DMS 273 treated with DMSO at 0.1 percent for 48 hours (cell line): Measurements from ENCODE around the gene SETDB2.

Source experiments
- DNase-seq: peaks from one replicate; lab custom pipeline; 2025; lab: John Stamatoyannopoulos, UW

Gene SETDB2

DNA sequence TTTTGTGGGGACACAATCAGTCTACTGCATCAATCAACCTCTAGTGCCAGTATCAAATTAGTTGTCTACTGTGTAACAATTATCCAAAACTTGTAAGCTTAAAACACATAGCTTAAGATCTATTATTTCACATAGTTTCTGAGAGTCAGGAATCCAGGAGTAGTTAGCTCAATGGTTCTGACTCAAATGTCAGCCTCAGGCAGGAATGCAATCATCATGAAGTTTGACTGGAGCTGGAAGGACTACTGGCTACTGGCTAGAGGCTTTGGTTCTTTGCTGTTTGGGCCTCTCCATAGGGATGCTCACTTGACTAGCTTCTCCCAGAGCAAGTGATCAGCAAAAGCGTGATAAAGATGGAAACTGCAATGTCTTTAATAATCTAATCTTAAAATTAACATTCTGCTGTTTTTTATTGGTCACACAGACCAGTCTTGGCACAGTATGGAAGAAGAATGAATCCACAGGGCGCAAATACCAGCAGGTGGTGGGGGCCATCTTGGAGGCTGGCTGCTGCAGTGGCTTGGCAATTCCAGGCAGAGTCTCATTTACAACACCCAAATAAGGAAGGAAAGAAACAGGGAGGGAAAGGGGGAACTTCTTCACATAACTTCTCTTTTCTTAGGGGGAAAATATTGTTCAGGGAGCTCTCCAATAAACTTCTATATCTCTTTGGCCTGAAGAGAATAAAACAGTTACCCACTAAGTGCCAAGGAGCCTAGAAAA, 15.9 kb upstream of the SETDB2 start:
- no peak for DNase-seq

DNA sequence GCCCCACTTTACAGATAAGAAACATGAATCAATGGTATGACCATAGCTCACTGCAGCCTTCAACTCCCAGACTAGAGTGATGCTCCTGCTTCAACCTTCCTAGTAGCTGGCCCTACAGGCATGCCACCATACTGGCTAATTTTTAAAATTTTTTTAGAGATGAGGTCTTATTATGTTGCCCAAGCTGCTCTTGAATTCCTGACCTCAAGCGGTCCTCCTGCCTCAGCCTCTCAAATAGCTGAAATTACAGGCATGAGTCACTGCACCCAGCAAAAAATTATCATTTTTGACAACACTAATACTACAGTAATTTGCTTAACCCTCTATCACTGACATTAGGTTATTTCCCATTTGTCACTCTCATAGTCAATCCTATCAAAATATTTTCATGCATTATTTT, 15.0 kb upstream of the SETDB2 start:
- DNase-seq = no peak

DNA sequence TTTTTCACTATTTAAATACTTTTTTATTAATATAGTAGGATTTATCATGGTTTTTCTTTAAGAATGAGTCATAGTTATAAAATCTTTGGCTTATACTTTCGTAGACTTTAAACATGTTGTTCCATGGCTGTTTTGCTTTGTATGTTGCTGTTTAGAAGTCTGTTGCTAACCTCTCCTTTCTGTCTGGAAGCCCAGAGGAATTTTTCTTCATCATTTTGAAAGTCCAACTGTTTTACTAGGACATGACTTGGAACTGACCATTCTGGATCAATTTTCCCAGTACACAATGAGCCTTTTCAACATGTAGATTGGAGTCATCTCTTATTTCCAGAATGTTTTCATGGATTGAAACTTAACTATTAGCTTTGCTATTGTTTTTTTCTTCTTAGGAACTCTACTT, 8.1 kb upstream of the SETDB2 start:
- DNase-seq = no peak

DNA sequence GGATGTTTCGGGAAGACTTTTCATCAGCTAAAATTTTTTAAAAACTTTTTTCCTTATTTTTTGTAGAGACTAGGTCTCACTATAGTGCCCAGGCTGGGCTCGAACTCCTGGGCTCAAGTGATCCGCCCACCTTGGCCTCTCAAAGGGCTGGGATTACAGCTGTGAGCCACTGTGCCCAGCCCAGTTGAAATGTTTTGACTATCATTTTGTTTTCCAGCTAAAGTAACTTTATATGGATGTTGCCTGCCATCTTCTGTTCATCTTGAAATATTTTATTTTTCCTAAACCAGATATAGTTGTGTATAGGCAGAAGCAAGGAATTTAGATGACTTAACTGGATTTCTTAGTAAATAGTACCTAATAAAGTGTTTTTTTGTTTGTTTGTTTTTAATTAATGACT, 7.2 kb upstream of the SETDB2 start:
- no peak for DNase-seq

GRCh38 chr13:49437705-49438104, 6.4 kb upstream of the SETDB2 start:
- no peak for DNase-seq

DNA sequence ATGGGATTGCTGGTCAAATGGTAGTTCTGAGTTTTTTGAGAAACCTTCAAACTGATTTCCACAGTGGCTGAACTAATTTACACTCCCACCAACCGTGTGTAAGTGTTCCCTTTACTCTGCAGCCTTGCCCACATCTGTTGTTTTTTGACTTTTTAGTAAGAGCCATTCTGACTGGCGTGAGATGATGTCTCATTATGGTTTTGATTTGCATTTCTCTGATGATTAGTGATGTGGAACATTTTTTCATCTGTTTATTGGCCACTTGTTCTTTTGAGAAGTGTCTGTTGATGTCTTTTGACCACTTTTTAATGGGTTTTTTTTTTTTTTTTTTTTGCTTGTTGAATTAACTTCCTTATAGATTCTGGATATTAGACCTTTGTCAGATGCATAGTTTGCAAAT, 4.5 kb upstream of the SETDB2 start:
- DNase-seq = no peak

DNA sequence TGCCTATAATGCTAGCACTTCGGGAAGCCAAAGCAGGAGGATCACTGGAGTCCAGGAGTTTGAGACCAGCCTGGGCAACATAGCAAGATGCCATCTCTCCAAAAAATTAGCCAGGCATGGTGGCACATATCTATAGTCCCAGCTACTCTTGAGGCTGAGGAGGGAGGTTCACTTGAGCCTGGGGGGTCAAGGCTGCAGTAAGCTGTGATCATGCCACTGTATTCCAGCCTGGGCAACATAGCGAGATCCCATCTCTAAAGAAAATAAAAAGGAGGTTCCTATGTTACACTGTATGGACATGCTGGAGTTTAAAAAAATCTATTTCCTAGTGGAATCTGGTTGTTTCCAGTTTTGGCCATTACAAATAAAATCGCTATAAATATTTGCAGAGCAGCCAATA, 2.8 kb upstream of the SETDB2 start:
- no peak for DNase-seq

DNA sequence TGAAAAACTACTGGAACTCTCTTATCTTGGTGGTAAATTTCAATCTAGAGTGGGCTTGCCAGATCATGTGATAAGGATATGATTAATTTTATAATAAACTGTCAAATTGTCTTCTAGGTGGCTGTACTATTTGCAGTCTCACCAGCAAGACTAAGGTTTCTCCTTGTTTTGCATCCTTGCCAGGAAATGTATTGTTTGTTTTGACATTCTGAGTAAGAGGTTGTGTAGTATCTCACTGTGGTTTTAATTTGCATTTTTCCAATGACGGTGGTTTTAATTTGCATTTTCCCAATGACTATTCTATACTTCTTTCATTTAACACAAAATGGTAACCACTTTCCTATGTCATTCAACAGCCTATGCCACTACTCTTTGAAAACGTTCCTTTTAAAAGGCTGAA, 2.2 kb upstream of the SETDB2 start:
- no peak for DNase-seq

DNA sequence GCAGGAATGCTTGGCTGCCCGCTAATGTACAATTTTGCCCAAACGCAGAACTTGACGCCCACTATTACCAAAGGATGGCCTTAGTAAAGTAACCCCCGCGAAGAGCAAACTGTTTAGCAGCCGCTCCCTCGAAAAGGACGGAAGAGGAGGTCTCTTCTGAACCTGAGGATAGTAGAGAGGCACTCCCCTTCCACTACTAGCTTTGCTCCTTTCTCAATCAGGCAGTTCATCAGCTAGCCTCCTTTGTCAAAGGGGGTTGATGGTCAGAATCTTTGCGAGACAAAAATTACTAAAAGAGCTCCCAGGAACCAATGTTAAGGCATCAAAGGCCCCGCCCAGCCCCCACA, 744 bp upstream of the SETDB2 start:
- DNase-seq = no peak

DNA sequence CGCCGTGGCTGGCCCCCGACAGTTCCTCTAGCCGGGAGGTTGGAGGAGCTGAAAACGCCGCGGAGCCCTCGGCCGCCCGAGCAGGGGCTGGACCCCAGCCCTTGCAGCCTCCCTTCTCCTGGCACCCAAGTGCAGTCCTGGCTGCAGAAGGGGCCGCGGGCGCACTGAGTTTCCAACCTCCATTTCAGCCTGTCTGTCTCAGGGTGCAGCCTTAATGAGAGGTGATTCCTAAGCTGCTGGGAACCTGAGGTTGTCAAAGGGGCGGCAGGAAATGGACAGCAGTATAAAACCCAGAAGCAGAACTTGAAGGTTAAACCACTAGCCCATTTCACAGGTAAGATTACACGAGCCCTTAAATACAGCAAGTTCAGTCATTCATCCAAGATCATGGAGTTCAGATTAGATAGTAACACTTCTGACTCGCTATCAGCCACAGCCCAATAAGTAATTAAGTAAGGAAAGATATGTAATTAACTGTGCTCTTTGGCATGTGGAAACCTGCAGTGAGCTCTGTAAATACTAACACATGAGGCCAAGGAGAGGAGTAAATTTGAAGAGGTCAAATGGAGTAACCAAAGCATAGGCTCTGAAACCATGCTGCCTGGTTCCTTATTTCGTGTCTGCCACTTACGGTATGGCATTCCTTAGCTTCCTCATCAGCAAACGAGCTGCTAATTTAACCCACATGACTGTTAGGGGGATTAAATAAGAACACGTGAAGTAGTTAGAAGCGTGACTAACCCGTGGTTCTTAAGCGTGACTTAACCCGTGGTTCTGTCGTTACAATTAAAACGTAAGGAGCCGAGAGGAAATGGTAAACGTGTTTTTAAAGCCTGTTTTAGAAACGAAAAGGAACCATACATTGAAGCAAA, 686 bp downstream of the SETDB2 start:
- DNase-seq = peak; percentile 21

DNA sequence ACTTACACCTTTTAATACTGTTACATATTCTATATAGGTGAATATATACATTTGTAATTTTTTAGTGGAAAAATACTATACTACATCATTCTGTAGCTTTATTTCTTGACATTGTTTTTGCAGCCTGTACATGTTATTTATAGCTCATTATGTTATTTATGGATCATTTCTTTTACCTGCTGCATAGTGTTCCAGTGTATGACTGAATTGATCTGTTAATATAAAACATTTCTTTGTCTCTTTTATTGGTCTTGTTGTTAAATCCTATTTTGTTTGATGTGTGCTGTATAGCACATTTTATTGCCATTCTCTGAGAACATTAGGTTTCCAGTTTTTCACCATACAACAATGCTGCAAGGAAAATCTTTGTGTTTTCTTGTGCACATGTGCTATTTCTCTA, 2.4 kb downstream of the SETDB2 start:
- no peak for DNase-seq

- no peak for DNase-seq
Measured at GRCh38 chr13:49448753-49449152, 4.7 kb downstream of the SETDB2 start.

- no peak for DNase-seq
Measured at GRCh38 chr13:49450105-49450819, 6.2 kb downstream of the SETDB2 start.

GRCh38 chr13:49452725-49453457, 8.8 kb downstream of the SETDB2 start:
- no peak for DNase-seq

GRCh38 chr13:49453465-49453864, 9.4 kb downstream of the SETDB2 start:
- no peak for DNase-seq

GRCh38 chr13:49454388-49455006, 10.4 kb downstream of the SETDB2 start:
- no peak for DNase-seq

- no peak for DNase-seq
Measured at GRCh38 chr13:49455007-49455398, 10.9 kb downstream of the SETDB2 start.

DNA sequence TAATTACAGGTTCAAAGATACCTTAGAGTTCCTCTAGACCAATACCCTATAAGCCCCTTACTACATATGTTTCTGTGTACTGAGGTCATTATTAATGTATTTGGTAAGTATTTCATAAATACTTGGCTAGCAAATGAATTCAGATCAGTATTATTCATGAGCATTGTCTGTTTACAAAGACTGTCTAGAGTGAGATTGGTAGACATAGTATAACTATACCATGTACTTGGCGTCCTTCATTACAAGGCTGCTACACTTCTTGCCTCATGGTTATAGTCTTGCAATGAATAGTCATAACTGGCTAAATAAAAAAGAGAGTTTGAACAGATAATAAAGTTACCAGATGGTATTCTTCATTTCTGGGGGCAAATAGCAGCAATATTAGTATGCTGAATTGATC, 12.1 kb downstream of the SETDB2 start:
- DNase-seq = no peak

DNA sequence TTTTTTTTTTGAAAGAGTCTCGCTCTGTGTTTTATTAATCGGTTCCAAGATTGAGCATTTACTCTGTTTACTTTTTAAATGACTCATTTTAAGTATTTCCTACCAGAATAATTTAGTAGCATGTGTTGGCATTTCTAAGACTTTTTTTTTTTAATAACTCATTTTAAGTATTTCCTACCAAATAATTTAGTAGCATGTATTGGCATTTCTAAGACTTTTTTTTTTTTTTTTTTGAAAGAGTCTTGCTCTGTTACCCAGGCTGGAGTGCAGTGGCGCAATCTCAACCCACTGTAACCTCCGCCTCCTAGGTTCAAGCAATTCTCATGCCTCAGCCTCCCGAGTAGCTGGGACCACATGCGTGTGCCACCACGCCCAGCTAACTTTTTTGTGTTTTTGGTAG, 13.1 kb downstream of the SETDB2 start:
- DNase-seq = no peak

- no peak for DNase-seq
Measured at GRCh38 chr13:49459580-49459979, 15.5 kb downstream of the SETDB2 start.

DNA sequence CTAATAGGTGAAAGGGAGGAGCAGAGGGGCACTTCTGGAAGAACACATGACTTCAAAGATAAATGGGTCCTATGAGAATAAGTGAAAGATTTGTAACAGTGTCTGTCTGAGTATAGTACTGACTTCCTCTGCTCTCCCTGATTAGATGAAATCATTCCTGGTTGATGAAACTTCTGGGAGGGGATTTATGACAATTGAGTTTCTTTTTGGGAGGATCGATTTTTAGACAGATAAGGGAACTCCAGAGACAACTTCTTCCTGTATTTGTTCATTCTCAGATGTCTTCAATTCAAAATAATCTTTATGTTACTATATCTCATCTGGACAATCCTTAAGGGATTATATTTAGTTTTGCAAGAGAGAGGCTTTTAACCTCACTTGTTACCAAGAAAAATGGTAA, 20.0 kb downstream of the SETDB2 start:
- no peak for DNase-seq
